ENCODE measurements around the gene SRPX2.

GRCh38 chrX:100623001-100623400 is 21.0 kb upstream of the SRPX2 start:
- TF ChIP-seq EZH2 (IDR thresholded peaks at IDR 0.05) (no peak), POLR2AphosphoS5 (IDR thresholded peaks at IDR 0.05; ENCODE audit: borderline replicate concordance, low read depth, low read length) (no peak), FOXP2 (optimal IDR thresholded peaks at IDR 0.05; ENCODE audit: control extremely low read depth, extremely low read length, insufficient read depth) (no peak)

Data from SK-N-MC (cell line).